NCI-H2081 (cell line): Measurements from ENCODE around the gene ZFYVE21.
A peak's percentile ranks its signal among the peaks of the same experiment; 100 is the strongest.

Experiments used
- DNase-seq, 2 experiments: peaks; one replicate each; lab custom pipeline; 2025; lab: John Stamatoyannopoulos, UW

The ZFYVE21 gene

DNA sequence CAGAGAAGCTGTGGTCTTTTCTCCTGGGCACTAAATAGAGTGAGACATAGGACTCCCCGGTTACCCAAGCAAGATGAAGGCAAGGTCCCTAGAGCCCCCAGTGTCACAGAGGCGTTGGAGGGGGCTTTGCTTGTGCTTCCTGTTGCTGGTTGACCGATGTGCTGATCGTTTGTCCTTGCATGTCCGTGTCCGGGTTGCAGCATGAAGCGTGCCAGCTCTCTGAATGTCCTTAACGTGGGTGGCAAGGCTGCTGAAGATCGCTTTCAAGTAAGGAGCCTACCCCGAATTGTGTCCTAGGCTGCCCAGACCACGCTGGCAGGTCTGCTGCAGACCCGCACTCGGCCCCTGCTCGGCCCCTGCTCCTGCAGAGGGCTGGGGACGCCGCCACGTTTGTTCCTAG is 23.5 kb upstream of the ZFYVE21 start:
- DNase-seq = no peak

GRCh38 chr14:103692871-103693270 is 22.7 kb upstream of the ZFYVE21 start:
- no peak for DNase-seq

- no peak for DNase-seq
These were observed 22.1 kb upstream of the ZFYVE21 start for GRCh38 chr14:103693515-103693914.

DNA sequence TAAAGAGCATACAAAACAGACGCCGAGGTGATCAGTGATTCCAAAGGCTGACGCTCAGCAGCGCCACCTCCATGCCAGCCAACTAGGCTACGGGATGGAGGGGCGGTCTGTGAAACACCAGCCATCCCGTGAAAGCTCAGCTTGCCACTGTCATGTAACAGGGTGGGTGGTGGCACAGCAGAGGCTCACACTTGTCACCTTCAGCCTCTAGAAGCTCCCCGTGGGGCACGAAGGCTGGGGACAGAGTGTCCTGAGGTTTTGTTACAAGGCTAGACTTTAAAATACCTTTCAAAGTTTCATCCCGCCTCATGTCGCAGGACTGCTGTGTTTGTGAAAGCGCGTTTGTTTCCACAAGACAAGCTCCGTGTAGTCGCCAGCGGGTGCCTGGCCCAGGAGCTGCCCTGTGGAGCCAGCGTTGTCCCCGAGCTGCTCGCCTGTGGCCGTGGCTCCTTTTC is 21.0 kb upstream of the ZFYVE21 start:
- DNase-seq = no peak

DNA sequence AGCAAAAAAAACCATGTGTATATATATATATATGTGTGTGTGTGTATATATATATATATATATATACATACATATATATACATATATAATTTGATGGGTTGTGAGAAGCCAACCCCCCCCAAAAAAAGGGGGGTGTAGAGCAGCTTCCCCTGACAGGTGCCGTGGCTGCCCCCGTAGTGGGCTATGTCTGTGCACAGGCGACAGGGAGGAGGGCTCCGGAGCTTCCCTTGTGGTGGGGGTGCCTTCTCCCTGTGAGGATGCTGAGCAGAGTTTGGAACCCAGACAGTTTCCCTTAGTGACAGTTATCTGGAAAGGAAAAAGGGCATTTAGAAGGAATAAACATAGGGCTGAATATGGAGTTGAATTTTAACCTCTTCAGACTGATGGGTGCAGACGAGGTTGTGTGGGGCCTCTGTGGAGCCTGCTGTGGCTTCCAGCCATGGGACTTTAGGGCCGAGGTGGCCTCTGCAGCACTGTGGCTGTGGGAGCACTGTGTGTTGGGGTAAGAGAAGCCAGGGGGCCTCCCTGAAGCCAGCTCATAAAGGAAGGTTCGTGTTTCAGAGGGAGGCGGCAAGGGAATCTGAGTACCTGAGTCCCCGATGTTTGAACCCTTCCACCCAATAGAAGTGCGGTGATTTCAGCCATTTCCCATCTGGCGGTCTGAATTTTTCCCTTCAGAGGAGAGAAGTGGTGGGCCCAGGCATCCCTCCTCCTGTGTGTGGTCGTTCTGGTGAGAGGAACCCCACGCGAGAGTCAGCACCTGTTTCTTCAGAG is 20.1 kb upstream of the ZFYVE21 start:
- no peak for DNase-seq

- DNase-seq = no peak
These were observed 19.6 kb upstream of the ZFYVE21 start for GRCh38 chr14:103696070-103696402.

DNA sequence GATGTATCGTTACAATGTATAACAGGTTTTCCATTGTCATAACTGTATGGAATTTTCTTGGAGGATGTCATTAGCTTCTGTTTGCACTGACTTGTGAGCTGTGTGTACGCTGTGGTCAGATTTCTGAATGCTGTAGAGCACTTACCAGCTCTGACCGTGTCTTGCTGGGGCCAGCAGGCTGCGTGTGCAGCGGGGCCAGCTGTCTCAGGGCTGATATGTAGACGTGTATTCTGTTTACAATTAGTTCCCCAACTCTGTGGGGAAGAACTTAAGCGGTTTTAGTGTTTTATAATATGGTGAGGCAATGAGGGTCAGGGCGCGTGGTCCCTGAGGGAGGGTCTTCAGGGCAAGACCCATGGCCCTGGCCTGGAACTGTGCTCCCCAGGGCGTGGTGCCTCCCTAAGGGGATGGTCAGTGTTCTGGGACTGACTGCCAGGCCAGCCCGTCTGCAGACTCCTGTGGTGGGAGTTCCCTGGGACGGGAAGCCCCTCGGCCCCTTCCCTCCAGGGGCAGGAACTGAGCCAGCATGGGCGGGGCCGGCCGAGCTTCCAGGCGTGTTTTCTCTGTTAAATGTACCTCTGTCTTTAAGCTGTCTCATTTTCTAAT is 19.0 kb upstream of the ZFYVE21 start:
- peak in 1 of 2 experiments; percentile 25 for DNase-seq

DNA sequence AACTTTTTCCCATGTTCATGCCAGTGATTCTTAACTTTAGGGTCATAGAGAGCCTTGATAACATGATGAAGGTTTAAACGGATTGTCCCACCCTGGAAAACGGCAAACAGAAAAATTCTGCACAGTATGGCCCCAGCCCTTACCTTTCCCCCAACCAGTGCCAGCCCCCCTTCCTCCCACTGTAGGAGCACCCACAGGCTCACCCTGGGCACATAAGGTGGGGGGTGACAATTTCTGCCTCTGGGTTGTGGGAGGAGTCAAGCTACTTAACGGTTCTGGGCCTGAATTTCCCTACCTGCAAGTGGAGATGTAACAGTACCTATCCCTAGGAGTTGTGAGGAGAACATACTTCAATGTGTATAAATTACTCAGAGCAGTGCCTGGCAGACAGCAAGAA is 18.4 kb upstream of the ZFYVE21 start:
- no peak for DNase-seq

DNA sequence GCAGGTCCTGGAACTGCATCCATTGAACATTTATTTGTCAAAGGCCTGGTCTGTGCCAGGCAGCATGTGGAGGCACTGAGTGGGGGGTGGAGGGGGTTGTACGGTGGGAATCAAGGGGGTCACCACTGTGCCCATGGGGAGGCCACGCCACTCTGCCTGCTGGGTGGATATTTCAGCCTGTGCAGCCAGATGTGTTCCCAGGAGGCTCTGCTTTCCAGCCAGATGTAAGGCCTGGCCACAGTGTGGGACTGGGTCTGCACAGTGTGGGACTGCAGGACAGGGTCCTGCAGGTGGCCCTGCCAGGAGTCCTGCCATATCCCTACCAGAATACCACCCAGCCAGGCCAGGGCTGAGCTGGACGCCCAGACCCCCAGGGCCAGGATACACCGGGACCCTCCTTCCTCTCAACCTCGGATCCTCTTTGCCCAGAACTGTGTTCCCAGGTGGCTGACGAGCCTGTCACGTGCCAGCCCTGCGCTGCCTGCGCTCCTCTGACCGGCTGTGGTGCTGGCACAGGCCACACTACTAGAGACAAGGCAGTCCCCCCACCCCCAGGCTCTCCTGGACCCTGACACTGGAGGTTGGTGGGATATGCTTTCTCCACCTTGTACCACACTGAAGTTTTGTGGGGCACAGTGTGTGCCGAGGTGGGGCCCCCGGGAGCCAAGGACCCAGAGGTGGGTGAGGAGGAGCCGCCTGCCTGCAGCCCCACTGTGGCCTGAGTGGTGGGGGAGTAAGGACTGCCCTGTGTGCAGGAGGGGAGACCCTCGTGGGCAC is 17.8 kb upstream of the ZFYVE21 start:
- DNase-seq = no peak

DNA sequence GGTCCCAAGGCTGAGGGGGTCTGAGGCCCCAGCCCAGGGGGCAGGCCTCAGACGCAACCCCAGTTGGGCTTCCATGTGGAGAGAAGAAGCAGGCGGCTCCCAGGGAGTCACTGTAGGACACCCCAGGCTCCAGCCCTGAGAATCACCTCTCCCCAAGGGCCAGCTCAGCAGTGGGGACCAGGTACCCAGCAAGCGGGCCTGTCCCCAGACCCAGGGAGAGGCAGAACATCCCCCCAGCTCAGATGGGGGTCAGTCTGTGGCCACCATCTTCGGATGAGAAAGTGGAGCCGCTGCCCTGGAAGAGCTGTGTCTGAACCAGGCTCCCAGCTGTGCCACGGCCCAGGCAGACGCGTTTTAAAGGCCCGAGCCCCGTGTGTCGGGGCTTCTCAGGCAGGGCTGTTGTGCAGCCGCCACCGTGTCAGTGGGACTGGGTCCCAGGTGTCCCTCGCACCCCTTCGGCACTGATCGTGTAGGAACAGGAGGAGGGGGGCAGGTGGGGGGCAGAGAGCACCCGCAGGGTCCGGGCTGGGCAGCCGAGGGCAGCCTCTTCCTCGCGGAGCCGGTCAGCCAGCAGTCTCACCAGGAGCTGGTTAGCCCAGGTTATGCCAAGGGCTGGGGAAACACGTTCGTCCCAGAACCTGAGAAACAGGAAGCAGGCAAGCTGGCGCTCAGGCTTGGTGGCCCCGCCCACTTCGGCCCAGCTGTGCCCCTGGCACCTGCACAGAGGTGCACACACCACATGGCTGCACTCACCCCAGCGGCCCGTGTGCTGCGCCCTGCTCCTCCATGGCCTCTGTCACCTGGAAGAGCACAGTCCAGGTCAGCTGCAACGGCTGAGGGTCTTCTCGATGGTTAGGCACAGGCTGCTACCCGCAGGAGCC is 17.0 kb upstream of the ZFYVE21 start:
- DNase-seq = peak in 1 of 2 experiments; percentile 34

DNA sequence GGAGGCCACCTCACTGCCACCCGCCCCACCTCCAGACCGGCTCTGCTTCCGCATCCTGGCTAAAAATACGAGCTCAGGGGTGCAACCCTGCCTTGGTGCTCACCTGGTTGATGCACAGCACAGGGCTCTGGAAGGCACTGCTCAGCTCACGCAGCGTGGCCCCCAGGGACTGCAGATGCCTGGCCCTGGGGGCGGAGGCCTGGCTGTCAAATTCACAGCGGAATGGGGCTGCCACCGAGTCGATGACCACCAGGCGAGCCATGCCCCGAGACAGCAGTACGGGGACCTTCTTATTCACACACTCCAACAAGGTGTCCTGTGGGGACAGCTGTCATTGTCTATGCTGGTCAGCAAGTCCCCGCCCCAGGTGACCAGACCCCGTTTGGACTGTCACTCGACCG is 16.3 kb upstream of the ZFYVE21 start:
- DNase-seq = no peak

GRCh38 chr14:103699901-103700752 is 15.5 kb upstream of the ZFYVE21 start:
- DNase-seq = no peak

DNA sequence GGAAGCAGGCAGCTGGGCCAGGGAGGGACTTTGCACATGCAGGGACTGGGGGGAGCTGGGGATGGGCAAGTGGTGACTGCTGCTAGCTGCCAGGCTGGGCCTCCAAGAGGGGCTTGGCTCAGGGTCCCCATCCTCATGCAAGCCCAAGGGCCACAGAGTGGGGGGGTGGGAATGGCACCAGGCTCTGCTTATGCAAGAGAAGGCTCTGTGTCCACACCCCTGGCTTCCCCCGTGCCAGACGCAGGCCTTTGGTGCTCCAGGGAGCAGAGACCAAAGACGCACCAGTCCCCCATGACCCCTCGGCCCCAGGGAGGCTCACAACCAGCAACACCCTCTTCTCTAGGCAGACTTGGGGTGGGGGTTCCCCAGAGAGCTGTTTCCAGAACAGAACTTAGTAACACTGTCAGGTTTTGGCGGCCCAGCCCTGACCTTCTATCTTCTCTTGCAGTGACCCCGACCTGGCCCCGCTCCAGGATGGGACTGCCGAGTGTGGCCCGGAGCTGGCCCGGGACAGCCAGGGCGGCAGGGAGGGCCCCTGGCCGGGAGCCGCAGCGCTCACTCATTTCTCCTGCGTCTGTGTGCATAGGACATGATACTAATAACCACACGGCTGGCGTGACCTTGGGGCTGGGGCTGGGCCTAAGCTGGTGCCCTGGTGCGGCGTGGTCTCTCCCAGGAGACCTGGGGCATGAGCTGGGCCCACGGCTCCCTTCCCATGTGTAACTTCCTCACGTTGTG is 14.7 kb upstream of the ZFYVE21 start:
- DNase-seq = no peak

GRCh38 chr14:103702095-103702494 is 13.5 kb upstream of the ZFYVE21 start:
- no peak for DNase-seq

DNA sequence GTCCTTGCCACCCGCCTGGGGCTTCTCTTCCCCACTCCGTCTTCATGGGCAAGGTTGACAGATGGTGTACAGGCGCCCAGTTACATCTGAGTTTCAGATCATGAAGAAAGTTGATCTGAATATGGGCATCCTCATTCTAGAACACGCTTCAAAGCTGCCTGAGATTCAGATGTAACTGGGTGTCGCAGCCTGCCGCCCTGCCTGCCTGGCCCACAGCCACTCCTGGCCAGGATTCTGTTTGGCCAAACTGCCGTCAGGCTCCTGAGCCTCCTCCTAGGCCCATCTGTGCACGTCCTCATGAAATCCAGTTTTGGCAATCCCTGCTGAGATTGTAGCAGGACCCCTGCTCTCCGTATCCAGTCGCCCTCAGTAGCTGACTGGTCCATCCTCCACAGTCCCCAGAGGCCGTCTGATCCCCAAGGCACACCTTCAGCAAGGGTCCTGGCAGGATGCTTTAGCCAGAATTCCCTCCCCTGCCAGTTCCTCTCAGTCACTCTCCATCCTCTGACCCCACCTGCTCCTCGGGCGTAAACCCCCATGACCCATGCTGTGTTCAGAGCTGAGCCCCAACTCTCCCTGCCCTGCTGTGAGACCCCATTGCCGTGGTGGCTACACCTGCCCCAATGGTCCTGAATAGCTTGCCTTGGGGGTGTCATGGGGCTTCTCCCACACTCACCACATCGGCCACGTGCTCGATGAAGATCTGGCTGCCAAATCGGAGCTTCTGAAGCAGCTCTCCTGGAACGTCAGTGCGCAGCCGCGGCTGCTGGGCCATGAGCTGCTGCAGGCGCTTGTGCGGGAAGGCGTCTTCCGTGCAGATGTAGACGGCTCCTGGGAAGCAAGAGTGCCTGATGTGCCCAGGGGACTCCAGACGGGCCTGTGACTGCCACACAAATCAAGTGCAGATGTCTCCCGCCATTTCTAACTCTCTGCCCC is 12.8 kb upstream of the ZFYVE21 start:
- no peak for DNase-seq

- DNase-seq = no peak
These were observed 11.9 kb upstream of the ZFYVE21 start for GRCh38 chr14:103703433-103704385.

- DNase-seq = no peak
These were observed 10.9 kb upstream of the ZFYVE21 start for GRCh38 chr14:103704708-103705107.

- DNase-seq = no peak
These were observed 10.5 kb upstream of the ZFYVE21 start for GRCh38 chr14:103705118-103705503.
